OCI-LY1 (cell line): ENCODE data around the gene EHF.
"Not testable (repeated sequence)": the region's sequence is repeated elsewhere in the genome, so short reads cannot be mapped to it uniquely, and the experiment has no call there.

Experiments used
- H2AFZ ChIP-seq: fragments of 200-600 bp; sonication (generic), shearing (Covaris generic); 2 replicates; pipeline ENCODE4 v1.6.0; 2014; ENCODE audit warnings: antibody characterized with exemption, mild to moderate bottlenecking, low read length
- H3F3A ChIP-seq: fragments of 200-600 bp; sonication (generic), shearing (Covaris generic); 2 replicates; pipeline ENCODE4 v1.6.0; 2014; ENCODE audit warnings: mild to moderate bottlenecking, antibody characterized with exemption, low read length, moderate library complexity; ENCODE audit not compliant: insufficient read depth
- H3K27ac ChIP-seq: fragments of 200-600 bp; sonication (generic); 2 replicates; pipeline ENCODE4 v1.5.1; 2014; ENCODE audit warnings: low read length, mixed run types, mild to moderate bottlenecking, low read depth; ENCODE audit not compliant: poor library complexity, severe bottlenecking
- H3K27me3 ChIP-seq: fragments of 200-600 bp; sonication (generic); 2 replicates; pipeline ENCODE4 v1.6.0; 2014; ENCODE audit warnings: antibody characterized with exemption, mild to moderate bottlenecking, low read length, moderate library complexity; ENCODE audit not compliant: insufficient read depth
- H3K36me3 ChIP-seq: fragments of 200-600 bp; sonication (generic); 2 replicates; pipeline ENCODE4 v1.6.1; 2014; ENCODE audit warnings: mild to moderate bottlenecking, antibody characterized with exemption, low read length, moderate library complexity, mixed read lengths; ENCODE audit not compliant: insufficient read depth
- H3K4me1 ChIP-seq: fragments of 200-600 bp; sonication (generic); 2 replicates; pipeline ENCODE4 v1.5.1; 2014; ENCODE audit warnings: mild to moderate bottlenecking, low read length, moderate library complexity; ENCODE audit not compliant: insufficient read depth, severe bottlenecking
- H3K4me2 ChIP-seq: fragments of 200-600 bp; sonication (generic), shearing (Covaris generic); 2 replicates; pipeline ENCODE4 v1.6.1; 2014; ENCODE audit warnings: low read length
- H3K4me3 ChIP-seq: fragments of 200-600 bp; sonication (generic); 2 replicates; pipeline ENCODE4 v1.5.1; 2014; ENCODE audit warnings: low read length, low read depth, mild to moderate bottlenecking, mixed read lengths; ENCODE audit not compliant: poor library complexity, severe bottlenecking
- H3K79me2 ChIP-seq: fragments of 200-600 bp; shearing (Covaris generic); 2 replicates; pipeline ENCODE4 v1.6.1; 2016; ENCODE audit warnings: mixed run types, low read length, mixed read lengths; ENCODE audit not compliant: insufficient read depth
- H3K9ac ChIP-seq: fragments of 200-600 bp; sonication (generic), shearing (Covaris generic); 2 replicates; pipeline ENCODE4 v1.6.1; 2014; ENCODE audit warnings: mild to moderate bottlenecking, low read length, mixed read lengths
- H3K9me2 ChIP-seq: fragments of 200-600 bp; sonication (generic), shearing (Covaris generic); 2 replicates; pipeline ENCODE4 v1.6.1; 2014; ENCODE audit warnings: low read depth, mild to moderate bottlenecking, low read length, mixed read lengths
- H3K9me3 ChIP-seq: fragments of 200-600 bp; shearing (Covaris generic); 2 replicates; pipeline ENCODE4 v1.6.1; 2014; ENCODE audit warnings: low read length, mixed read lengths
- H4K20me1 ChIP-seq: fragments of 200-600 bp; sonication (generic), shearing (Covaris generic); 2 replicates; pipeline ENCODE4 v1.6.0; 2016; ENCODE audit warnings: mild to moderate bottlenecking, low read length; ENCODE audit not compliant: insufficient read depth
- EZH2 ChIP-seq: fragments of 200-600 bp; sonication (generic), shearing (Covaris generic); IDR thresholded peaks from 2 replicates; pipeline ENCODE4 v1.8.0; 2017; ENCODE audit warnings: borderline replicate concordance, mixed run types, mild to moderate bottlenecking, antibody characterized with exemption, low read length, moderate library complexity, mixed read lengths
- TF ChIP-seq, protein P1 (sequence below): fragments of 200-600 bp; sonication (generic), shearing (Covaris generic); IDR thresholded peaks from 2 replicates; pipeline ENCODE4 v1.5.1; 2017; ENCODE audit warnings: mild to moderate bottlenecking, antibody characterized with exemption, low read length, moderate library complexity, mixed read lengths

EHF gene

DNA sequence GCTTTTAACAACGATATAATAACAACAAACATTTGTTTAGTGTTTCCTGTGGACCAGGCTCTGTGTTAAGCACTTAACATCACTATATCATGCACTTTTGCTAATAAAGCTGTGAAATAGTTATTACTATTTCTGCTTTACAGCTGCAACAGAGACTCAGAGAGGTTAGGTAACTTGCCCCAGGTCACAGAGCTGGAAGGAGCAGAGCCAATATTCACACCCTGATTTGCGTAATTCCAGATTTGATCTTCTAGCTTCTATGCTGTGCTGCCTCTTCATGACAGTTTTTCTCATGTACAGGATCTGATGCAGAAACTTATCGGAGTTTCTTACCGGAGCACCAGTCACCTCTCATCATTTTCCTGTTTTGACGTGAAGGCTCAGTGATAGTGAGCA is 33.6 kb upstream of the EHF start:
- Histone ChIP-seq H3K9me2 (no peaks in the 10 kb centered on the region), H3K4me2 (no peak overlapping the region), H3F3A (no peaks in the 10 kb centered on the region), H3K4me3 (no peak overlapping the region), H2AFZ (no peak overlapping the region), H3K27me3 (no peaks in the 10 kb centered on the region), H3K36me3 (no peaks in the 10 kb centered on the region), H3K9me3 (no peaks in the 10 kb centered on the region), H4K20me1 (no peaks in the 10 kb centered on the region), H3K27ac (no peak overlapping the region), H3K79me2 (no peaks in the 10 kb centered on the region), H3K9ac (no peak overlapping the region), H3K4me1 (no peaks in the 10 kb centered on the region)
- no peak for TF ChIP-seq EZH2
- TF ChIP-seq, protein P1, sequence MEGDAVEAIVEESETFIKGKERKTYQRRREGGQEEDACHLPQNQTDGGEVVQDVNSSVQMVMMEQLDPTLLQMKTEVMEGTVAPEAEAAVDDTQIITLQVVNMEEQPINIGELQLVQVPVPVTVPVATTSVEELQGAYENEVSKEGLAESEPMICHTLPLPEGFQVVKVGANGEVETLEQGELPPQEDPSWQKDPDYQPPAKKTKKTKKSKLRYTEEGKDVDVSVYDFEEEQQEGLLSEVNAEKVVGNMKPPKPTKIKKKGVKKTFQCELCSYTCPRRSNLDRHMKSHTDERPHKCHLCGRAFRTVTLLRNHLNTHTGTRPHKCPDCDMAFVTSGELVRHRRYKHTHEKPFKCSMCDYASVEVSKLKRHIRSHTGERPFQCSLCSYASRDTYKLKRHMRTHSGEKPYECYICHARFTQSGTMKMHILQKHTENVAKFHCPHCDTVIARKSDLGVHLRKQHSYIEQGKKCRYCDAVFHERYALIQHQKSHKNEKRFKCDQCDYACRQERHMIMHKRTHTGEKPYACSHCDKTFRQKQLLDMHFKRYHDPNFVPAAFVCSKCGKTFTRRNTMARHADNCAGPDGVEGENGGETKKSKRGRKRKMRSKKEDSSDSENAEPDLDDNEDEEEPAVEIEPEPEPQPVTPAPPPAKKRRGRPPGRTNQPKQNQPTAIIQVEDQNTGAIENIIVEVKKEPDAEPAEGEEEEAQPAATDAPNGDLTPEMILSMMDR, result no peak

DNA sequence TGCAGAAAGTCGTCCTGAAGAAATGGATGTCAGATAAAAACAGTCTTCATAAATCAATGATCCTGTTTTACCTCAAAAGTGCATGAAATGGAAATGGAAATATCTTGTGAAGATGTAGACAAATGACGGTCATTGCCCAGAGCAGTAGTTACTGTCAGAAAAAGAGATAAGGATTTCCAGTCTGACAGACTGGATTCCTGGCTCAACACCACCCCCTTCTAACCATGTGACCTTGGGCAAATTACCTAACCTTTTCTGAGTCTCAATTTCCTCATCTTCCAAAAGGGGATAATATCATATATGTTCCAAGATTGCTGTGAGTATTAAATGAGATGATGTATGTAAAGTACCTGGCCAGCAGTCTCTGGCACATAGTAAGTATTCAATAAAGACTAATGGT is 32.9 kb upstream of the EHF start:
- H3K27ac ChIP-seq, result no peak overlapping the region
- H3K9ac ChIP-seq, result no peak overlapping the region
- no peaks in the 10 kb centered on the region for H4K20me1 ChIP-seq
- no peaks in the 10 kb centered on the region for H3K36me3 ChIP-seq
- no peak overlapping the region for H2AFZ ChIP-seq
- H3K4me1 ChIP-seq, result no peaks in the 10 kb centered on the region
- H3K4me2 ChIP-seq, result no peak overlapping the region
- no peaks in the 10 kb centered on the region for H3K79me2 ChIP-seq
- no peaks in the 10 kb centered on the region for H3K27me3 ChIP-seq
- no peaks in the 10 kb centered on the region for H3F3A ChIP-seq
- no peaks in the 10 kb centered on the region for H3K9me3 ChIP-seq
- no peaks in the 10 kb centered on the region for H3K9me2 ChIP-seq
- no peak overlapping the region for H3K4me3 ChIP-seq
- TF ChIP-seq, protein P1, result no peak
- TF ChIP-seq EZH2, result no peak

DNA sequence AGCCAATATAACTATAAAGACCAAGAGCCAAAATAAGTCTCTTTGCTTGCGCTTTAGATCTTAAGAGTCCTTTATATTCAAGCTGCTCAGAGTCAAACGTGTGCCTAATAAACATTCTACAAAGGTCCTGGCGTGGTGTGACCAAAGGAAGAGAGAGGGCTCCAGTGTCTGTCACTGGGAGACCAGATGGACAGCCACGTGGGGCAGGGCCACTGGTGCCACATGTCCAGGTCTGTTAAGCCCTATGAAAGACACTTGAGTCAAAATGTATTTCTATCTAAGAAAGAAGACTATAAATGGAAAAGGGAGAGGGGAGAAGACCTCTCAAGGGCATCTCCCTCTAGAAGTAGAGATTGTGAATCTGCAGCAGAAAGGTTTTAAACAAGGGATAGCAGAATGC is 32.2 kb upstream of the EHF start:
- Histone ChIP-seq H3K9ac (no peak overlapping the region), H3F3A (no peaks in the 10 kb centered on the region), H3K36me3 (no peaks in the 10 kb centered on the region), H3K9me2 (no peaks in the 10 kb centered on the region), H2AFZ (no peak overlapping the region), H3K27ac (no peak overlapping the region), H3K27me3 (no peaks in the 10 kb centered on the region), H4K20me1 (no peaks in the 10 kb centered on the region), H3K4me1 (no peaks in the 10 kb centered on the region), H3K9me3 (no peaks in the 10 kb centered on the region), H3K4me3 (no peak overlapping the region), H3K4me2 (no peak overlapping the region), H3K79me2 (no peaks in the 10 kb centered on the region)
- TF ChIP-seq, protein P1, result no peak

DNA sequence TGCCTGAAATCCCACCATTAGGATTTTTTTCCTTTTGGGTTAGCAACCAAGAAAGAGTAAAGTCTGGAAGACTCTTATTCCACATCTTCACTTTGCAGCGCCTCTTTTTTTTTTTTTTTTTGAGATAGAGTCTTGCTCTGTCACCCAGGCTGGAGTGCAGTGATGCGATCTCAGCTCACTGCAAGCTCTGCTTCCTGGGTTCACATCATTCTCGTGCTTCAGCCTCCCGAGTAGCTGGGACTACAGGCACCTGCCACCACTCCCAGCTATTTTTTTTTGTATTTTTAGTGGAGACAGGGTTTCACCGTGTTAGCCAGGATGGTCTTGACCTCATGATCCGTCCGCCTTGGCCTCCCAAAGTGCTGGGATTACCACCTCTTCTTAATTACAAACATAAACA is 31.7 kb upstream of the EHF start:
- not testable (repeated sequence) for H2AFZ ChIP-seq

More for the DNA sequence above, 31.7 kb upstream of the EHF start:
- not testable (repeated sequence) for H3K36me3 ChIP-seq, H3K4me1 ChIP-seq, H3F3A ChIP-seq, H3K9me2 ChIP-seq, H3K79me2 ChIP-seq, H3K4me2 ChIP-seq, H3K4me3 ChIP-seq, H3K27me3 ChIP-seq, H3K9ac ChIP-seq, H4K20me1 ChIP-seq, H3K9me3 ChIP-seq, H3K27ac ChIP-seq
